Tibial artery (tissue), 4 donors: ENCODE measurements around the gene MYO7B.
A peak's percentile ranks its signal among the peaks of the same experiment; 100 is the strongest.

Source experiments
- DNase-seq, 2 donors: peaks; one replicate each; pipeline ENCODE4 v3.0.0-alpha.2; 2019
- H3K27ac ChIP-seq, 2 donors: fragments of 200-600 bp; sonication (generic) in 1 of 2; 1 replicate in 1 of 2; 2 replicates in 1 of 2; pipeline ENCODE4 v1.5.1; 2018 to 2019; ENCODE audit warnings: mild to moderate bottlenecking in 1 of 2
- H3K27me3 ChIP-seq, 2 donors: fragments of 200-600 bp; sonication (generic) in 1 of 2; one replicate each; pipeline versions ENCODE4 v1.5.1 to v1.6.0; 2016 to 2019
- H3K36me3 ChIP-seq, 3 donors: fragments of 200-600 bp; sonication (generic) in 2 of 3; one replicate each; pipeline ENCODE4 v1.5.1; 2016 to 2019; ENCODE audit warnings: mild to moderate bottlenecking in 2 of 3
- H3K4me1 ChIP-seq, 4 donors: fragments of 200-600 bp; sonication (generic) in 2 of 4; 1 replicate in 3 of 4; 2 replicates in 1 of 4; pipeline ENCODE4 v1.5.1; 2016 to 2019
- H3K4me3 ChIP-seq, 2 donors: fragments of 200-600 bp; sonication (generic) in 1 of 2; 1 replicate in 1 of 2; 2 replicates in 1 of 2; pipeline ENCODE4 v1.5.1; 2018 to 2019; ENCODE audit warnings: mild to moderate bottlenecking in 2 of 2
- H3K9me3 ChIP-seq, 3 donors: fragments of 200-600 bp; sonication (generic) in 1 of 3; one replicate each; pipeline ENCODE4 v1.5.1; 2016 to 2019
- intact Hi-C: fragments of 100-400 bp; cut with DNase I; formaldehyde crosslinking; loops from one replicate; pipeline ENCODE4 v1.15.0; 2023; ENCODE audit warnings: low total_unique reads
- TF ChIP-seq, protein P1 (sequence below), 2 experiments: fragments of 200-600 bp in 1 of 2; fragments of 450-650 bp in 1 of 2; IDR thresholded peaks; one replicate each; pipeline ENCODE4 v1.5.1; 2017 to 2019; ENCODE audit warnings: antibody characterized with exemption in 2 of 2, mild to moderate bottlenecking in 1 of 2, moderate library complexity in 1 of 2

Gene MYO7B

DNA sequence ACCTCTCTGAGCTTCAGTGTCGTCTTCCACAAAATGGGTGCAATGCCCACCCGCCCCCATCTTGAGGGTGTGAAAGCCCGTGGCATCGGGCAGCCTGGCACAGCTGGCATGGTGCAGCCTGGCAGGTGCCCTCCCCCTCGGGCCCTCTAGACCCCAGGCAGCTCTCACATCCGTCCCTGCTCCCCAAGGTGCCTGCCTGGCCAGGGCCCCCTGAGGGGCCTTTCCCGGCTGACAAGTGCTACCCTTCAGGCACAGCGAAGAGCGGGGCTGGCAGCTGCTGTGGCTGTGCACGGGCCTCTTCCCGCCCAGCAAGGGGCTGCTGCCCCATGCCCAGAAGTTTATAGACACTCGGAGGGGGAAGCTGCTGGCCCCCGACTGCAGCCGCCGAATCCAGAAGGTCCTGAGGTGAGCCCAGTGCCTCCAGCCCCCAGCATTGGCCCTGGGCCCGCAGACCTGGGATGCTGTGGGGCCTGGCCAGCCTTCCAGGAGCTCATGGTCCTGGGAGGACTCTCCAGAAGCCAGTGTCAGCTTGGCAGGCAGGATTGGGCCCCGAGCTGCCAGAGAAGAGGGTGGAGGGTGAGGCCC lies 96.6 kb downstream of the MYO7B start:
- TF ChIP-seq, protein P1, sequence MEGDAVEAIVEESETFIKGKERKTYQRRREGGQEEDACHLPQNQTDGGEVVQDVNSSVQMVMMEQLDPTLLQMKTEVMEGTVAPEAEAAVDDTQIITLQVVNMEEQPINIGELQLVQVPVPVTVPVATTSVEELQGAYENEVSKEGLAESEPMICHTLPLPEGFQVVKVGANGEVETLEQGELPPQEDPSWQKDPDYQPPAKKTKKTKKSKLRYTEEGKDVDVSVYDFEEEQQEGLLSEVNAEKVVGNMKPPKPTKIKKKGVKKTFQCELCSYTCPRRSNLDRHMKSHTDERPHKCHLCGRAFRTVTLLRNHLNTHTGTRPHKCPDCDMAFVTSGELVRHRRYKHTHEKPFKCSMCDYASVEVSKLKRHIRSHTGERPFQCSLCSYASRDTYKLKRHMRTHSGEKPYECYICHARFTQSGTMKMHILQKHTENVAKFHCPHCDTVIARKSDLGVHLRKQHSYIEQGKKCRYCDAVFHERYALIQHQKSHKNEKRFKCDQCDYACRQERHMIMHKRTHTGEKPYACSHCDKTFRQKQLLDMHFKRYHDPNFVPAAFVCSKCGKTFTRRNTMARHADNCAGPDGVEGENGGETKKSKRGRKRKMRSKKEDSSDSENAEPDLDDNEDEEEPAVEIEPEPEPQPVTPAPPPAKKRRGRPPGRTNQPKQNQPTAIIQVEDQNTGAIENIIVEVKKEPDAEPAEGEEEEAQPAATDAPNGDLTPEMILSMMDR (IDR thresholded peaks at IDR 0.05): no peak
- Histone ChIP-seq H3K27me3 (no peaks in the 10 kb centered on the region), H3K4me1 (peaks cover 0 to 42% (median 27%) of the 10 kb centered on the region in 4 donors), H3K9me3 (no peaks in the 10 kb centered on the region), H3K4me3 (no peak overlapping the region), H3K36me3 (no peaks in the 10 kb centered on the region), H3K27ac (no peak overlapping the region)
- DNase-seq: no peak
- intact Hi-C loops: loop anchor here (10.0 kb wide), 1 partner anchor 47 kb away; no protein-coding TSS in a partner anchor

DNA sequence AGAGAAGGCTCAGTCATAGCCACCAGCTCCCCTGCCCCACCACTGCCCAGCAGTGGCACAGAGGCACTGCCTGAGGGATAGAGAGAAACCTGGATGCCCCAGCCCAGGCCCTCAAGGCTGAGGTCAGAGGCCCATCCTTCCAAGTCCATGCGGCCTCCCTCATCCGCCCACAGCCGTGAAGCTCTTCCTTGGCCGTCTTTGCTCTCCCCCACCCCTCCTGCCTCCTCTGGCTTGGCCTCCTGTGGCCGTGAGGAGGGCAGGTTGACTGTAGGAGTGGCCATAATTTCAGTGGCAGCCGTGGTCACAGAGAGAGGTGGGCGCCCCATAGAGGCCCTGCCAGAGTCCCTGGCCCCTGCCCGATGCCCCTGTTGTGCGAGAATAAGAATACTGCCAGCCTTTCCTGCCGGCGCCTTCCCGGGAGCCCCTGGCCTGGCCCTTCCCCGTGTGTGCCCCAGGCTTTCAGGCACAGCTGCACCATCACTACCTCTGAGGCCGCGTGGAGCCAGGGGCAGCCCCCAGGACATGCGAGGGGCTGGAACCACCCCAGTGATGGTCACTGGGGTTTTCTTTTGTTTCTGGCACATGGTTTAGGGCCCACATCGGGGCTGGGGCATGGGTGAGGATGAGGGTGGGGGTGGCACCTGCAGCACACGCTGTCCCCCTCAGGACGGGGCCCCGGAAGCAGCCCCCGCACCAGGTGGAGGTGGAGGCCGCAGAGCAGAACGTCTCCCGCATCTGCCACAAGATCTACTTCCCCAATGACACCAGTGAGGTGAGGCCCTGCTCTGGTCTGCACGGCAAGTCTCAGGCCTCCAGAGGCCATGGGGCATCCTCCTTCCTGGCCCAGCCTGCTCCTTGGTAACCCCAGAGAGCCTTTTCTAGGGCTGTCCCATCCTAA lies 97.4 kb downstream of the MYO7B start:
- intact Hi-C loops: loop anchor here (10.0 kb wide), 1 partner anchor 48 kb away; no protein-coding TSS in a partner anchor
- DNase-seq: no peak
- Histone ChIP-seq H3K27me3 (no peaks in the 10 kb centered on the region), H3K27ac (peak overlapping the region; percentile 10 to 48), H3K36me3 (no peaks in the 10 kb centered on the region), H3K4me3 (no peak overlapping the region), H3K4me1 (peaks cover 0 to 49% (median 34%) of the 10 kb centered on the region in 4 donors), H3K9me3 (no peaks in the 10 kb centered on the region)
- TF ChIP-seq, protein P1 (IDR thresholded peaks at IDR 0.05): no peak

DNA sequence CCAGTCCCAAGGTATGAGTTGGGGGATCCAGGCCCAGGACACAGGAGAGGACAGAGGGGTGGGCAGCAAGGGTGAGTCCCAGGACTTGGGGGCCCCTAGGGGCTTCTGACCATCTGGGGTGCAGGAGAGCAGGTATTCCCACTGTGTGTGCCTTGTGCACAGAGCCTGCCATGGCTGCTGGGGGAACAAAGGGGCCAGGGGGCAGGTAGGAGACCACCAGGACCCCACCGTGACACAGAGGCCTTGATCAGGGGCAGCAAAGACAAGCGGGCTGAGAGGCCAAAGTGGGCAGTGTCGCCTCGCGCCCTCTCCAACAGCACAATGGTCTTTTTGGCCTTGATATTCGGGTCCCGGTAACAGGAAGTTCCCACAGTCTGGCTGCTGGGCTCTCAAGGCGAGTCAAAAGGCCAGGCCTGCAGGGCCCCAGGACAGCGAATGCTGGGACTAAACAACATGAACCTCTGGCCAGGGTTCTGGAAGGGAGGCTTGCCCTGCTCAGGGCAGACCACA lies 98.1 kb downstream of the MYO7B start:
- Histone ChIP-seq H3K9me3 (no peaks in the 10 kb centered on the region), H3K4me1 (peaks cover 0 to 57% (median 39%) of the 10 kb centered on the region in 4 donors), H3K36me3 (peaks cover 0 to 6% (median 6%) of the 10 kb centered on the region in 3 donors), H3K27me3 (no peaks in the 10 kb centered on the region), H3K4me3 (no peak overlapping the region), H3K27ac (peak overlapping the region; percentile 10 to 48)
- TF ChIP-seq, protein P1 (IDR thresholded peaks at IDR 0.05): no peak
- intact Hi-C loops: loop anchor here (10.0 kb wide), 1 partner anchor 49 kb away; no protein-coding TSS in a partner anchor
- DNase-seq: no peak

DNA sequence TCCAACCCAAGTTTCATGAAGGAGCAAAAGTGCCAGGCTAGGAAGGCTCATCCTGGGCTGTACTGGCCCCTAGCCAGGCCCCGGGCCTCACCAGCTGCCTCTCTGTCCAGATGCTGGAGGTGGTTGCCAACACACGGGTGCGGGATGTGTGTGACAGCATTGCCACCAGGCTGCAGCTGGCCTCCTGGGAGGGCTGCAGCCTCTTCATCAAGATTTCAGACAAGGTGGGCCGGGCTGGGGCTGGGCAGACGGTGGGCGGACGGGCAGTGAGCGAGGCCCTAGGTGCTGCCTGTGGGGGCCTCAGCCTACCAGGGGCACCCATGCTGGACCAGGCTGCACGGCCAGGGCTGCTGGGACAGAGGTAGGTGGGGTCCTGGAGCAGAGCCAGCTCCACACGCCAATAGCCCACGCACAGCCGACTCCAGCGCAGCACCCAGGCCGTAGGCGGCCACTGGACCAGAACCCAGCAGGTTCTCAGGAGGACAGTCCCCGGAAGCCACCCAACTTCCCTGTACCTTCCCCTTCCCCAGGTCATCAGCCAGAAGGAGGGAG lies 98.7 kb downstream of the MYO7B start:
- intact Hi-C loops: loop anchor here (10.0 kb wide), 1 partner anchor 49 kb away; no protein-coding TSS in a partner anchor
- no peaks in the 10 kb centered on the region for H3K27me3 ChIP-seq
- H3K4me3 ChIP-seq: no peak overlapping the region
- H3K9me3 ChIP-seq: no peaks in the 10 kb centered on the region
- H3K4me1 ChIP-seq: peaks cover 0 to 57% (median 40%) of the 10 kb centered on the region in 4 donors
- H3K27ac ChIP-seq: peak overlapping the region; percentile 10 to 48
- H3K36me3 ChIP-seq: peaks cover 0 to 12% (median 11%) of the 10 kb centered on the region in 3 donors
- no peak for DNase-seq
- TF ChIP-seq, protein P1 (IDR thresholded peaks at IDR 0.05): no peak

DNA sequence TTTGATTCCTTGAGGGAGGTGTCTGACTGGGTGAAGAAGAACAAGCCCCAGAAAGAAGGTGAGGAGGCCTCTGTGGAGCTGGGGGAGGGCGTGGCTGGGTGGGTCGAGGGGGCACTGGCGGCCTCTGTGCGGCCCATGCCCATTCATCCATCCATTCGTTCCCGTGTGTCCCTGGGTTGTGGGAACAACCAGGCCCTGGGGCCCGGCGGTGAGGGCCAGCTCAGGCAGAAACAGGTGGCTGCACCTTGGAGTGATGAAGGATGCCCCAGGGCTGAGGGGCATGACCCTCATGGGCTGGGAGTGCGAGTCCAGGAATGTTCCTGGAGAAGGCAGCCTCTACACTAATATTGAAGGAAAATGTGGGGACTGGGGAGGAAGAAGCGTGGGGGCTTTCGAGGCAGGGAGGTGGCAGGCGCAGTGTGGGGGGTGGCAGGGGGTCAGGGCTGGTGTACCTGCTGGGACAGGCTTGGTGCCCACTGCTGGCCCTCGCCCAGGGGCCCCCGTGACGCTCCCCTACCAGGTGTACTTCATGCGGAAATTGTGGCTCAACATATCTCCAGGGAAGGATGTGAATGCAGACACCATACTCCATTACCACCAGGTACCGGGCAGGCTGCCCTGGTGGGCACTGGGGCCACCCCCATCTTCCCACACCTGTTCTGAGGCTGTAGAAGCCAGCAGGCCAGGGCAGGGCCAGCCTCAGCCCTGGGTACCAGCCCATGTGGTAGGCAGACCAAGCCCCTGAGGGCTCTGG lies 99.3 kb downstream of the MYO7B start:
- DNase-seq: no peak
- Histone ChIP-seq H3K4me1 (peaks cover 0 to 57% (median 40%) of the 10 kb centered on the region in 4 donors), H3K27me3 (no peaks in the 10 kb centered on the region), H3K36me3 (peaks cover 2 to 18% (median 17%) of the 10 kb centered on the region in 3 donors), H3K9me3 (no peaks in the 10 kb centered on the region), H3K27ac (peak overlapping the region; percentile 10 to 48), H3K4me3 (no peak overlapping the region)
- intact Hi-C loops: loop anchor here (5.0 to 10.0 kb wide), 3 partner anchors 50 to 128 kb away; partner anchors contain the start of gene IWS1
- TF ChIP-seq, protein P1 (IDR thresholded peaks at IDR 0.05): no peak
